ENCODE data around the gene TAAR6.
"Not testable (repeated sequence)": the region's sequence is repeated elsewhere in the genome, so short reads cannot be mapped to it uniquely, and the experiment has no call there.

TAAR6 gene

DNA sequence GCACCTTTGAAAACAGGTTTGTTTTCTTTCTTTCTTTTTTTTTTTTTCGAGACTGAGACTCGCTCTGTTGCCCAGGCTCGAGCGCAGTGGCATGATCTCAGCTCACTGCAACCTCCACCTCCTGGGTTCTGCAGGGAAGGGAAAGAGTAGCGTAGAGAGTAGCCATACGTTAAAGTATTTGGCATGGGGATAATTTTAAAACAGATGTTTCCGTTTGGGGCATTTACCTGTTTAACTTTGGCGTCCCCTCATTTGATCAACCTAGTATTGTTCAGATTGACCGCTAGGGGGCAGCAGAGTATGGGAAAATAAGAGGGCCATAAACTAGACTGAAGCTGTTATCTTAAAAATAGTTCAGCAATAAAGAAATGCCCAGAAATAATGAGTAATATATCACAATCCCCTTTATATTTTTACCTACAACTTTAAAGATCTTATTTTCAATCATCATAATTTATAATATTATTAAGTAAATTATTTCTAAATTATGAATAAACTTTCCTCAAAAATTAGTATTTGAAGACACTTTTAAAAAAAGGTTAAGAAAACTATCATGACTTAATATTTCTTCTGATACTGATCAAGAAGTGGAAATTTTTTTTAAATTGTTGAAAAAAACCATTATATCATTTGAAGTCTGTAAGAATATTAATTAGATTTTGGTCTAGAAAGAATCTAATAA is 39.7 kb upstream of the TAAR6 start:
- H3K4me3 ChIP-seq (ENCODE audit: low read depth, low read length): no peak overlapping the region
- DNase-seq (ENCODE audit: low read depth): peak; percentile 76

DNA sequence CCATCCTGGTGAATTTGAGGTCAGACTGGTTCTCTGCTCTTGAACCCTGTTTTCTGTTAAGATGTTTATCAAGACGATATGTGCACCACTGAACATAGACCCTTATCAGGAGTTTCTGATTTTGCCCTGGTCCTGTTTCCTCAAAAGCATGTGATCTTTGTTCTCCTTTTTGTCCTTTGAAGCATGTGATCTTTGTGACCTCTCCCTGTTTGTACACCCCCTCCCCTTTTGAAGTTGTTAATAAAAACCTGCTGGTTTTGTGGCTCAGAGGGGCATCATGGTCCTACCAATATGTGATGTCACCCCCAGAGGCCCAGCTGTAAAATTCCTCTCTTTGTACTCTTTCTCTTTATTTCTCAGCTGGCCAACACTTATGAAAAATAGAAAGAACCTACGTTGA is 35.6 kb upstream of the TAAR6 start:
- not testable (repeated sequence) for DNase-seq (ENCODE audit: low read depth); H3K4me3 ChIP-seq (ENCODE audit: low read depth, low read length)

More for the DNA sequence above, 39.7 kb upstream of the TAAR6 start:
- TF ChIP-seq POLR2A (IDR thresholded peaks at IDR 0.05; ENCODE audit: extremely low read depth, insufficient read length): no peak
- TF ChIP-seq, protein P1, sequence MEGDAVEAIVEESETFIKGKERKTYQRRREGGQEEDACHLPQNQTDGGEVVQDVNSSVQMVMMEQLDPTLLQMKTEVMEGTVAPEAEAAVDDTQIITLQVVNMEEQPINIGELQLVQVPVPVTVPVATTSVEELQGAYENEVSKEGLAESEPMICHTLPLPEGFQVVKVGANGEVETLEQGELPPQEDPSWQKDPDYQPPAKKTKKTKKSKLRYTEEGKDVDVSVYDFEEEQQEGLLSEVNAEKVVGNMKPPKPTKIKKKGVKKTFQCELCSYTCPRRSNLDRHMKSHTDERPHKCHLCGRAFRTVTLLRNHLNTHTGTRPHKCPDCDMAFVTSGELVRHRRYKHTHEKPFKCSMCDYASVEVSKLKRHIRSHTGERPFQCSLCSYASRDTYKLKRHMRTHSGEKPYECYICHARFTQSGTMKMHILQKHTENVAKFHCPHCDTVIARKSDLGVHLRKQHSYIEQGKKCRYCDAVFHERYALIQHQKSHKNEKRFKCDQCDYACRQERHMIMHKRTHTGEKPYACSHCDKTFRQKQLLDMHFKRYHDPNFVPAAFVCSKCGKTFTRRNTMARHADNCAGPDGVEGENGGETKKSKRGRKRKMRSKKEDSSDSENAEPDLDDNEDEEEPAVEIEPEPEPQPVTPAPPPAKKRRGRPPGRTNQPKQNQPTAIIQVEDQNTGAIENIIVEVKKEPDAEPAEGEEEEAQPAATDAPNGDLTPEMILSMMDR (IDR thresholded peaks at IDR 0.05; ENCODE audit: low read depth, low read length): peak; percentile 69
- no peak for TF ChIP-seq MYC (IDR thresholded peaks at IDR 0.05; ENCODE audit: low read depth, low read length)

- DNase-seq (ENCODE audit: low read depth): no peak
- no peak for TF ChIP-seq POLR2A (IDR thresholded peaks at IDR 0.05; ENCODE audit: extremely low read depth, insufficient read length)
- TF ChIP-seq, protein P1 (IDR thresholded peaks at IDR 0.05; ENCODE audit: low read depth, low read length): no peak
- no peak for TF ChIP-seq MYC (IDR thresholded peaks at IDR 0.05; ENCODE audit: low read depth, low read length)
- TF ChIP-seq MAX (IDR thresholded peaks at IDR 0.05; ENCODE audit: low read depth, low read length): no peak
- no peak overlapping the region for H3K4me3 ChIP-seq (ENCODE audit: low read depth, low read length)
Observed at GRCh38 chr6:132537145-132537544, 33.0 kb upstream of the TAAR6 start.

DNA sequence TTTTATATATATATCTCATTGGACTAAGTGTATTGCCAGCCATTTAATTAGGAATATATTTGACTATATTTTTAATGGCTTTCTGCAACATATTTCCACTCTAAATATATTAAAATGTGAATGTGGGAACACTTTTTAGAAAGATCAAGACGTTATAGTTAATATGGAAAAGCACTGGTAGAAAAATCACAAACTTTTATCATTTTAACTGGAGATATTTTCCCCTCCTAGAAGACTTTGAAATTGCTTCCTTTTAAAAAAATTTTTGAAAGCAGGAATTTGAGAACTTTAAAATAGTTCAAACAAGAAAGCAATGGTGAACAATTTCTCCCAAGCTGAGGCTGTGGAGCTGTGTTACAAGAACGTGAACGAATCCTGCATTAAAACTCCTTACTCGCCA is 32.1 kb upstream of the TAAR6 start, which contains the start of gene TAAR9:
TAAR9 (plus strand) TSS at position 301 of the 400 bp plus-strand sequence; CDS start at position 314, 13 bp downstream.
- TF ChIP-seq, protein P1 (IDR thresholded peaks at IDR 0.05; ENCODE audit: low read depth, low read length): no peak
- no peak for TF ChIP-seq MYC (IDR thresholded peaks at IDR 0.05; ENCODE audit: low read depth, low read length)
- no peak for TF ChIP-seq POLR2A (IDR thresholded peaks at IDR 0.05; ENCODE audit: extremely low read depth, insufficient read length)
- no peak for TF ChIP-seq MAX (IDR thresholded peaks at IDR 0.05; ENCODE audit: low read depth, low read length)
- no peak for DNase-seq (ENCODE audit: low read depth)
- H3K4me3 ChIP-seq (ENCODE audit: low read depth, low read length): no peak within 1 kb of the TSS

- no peak for DNase-seq (ENCODE audit: low read depth)
- no peak overlapping the region for H3K4me3 ChIP-seq (ENCODE audit: low read depth, low read length)
- TF ChIP-seq, protein P1 (IDR thresholded peaks at IDR 0.05; ENCODE audit: low read depth, low read length): no peak
- no peak for TF ChIP-seq MYC (IDR thresholded peaks at IDR 0.05; ENCODE audit: low read depth, low read length)
- no peak for TF ChIP-seq POLR2A (IDR thresholded peaks at IDR 0.05; ENCODE audit: extremely low read depth, insufficient read length)
- TF ChIP-seq MAX (IDR thresholded peaks at IDR 0.05; ENCODE audit: low read depth, low read length): no peak
Observed at GRCh38 chr6:132544826-132545225, 25.3 kb upstream of the TAAR6 start.

GRCh38 chr6:132548746-132549463 is 21.2 kb upstream of the TAAR6 start:
- DNase-seq (ENCODE audit: low read depth): no peak
- TF ChIP-seq, protein P1 (IDR thresholded peaks at IDR 0.05; ENCODE audit: low read depth, low read length): no peak
- TF ChIP-seq POLR2A (IDR thresholded peaks at IDR 0.05; ENCODE audit: extremely low read depth, insufficient read length): no peak
- no peak for TF ChIP-seq MYC (IDR thresholded peaks at IDR 0.05; ENCODE audit: low read depth, low read length)
- TF ChIP-seq MAX (IDR thresholded peaks at IDR 0.05; ENCODE audit: low read depth, low read length): no peak
- H3K4me3 ChIP-seq (ENCODE audit: low read depth, low read length): no peak overlapping the region

Data from NB4 (cell line).